SKM-1 treated with dmso at 0.1 percent for 144 hours (cell line): ENCODE data around the gene SH2D6.
"Not testable (repeated sequence)": the region's sequence is repeated elsewhere in the genome, so short reads cannot be mapped to it uniquely, and the experiment has no call there.

Experiments used
- DNase-seq: peaks from one replicate; lab custom pipeline; 2025; ENCODE audit not compliant: unreplicated experiment; lab: John Stamatoyannopoulos, UW

The SH2D6 gene

DNA sequence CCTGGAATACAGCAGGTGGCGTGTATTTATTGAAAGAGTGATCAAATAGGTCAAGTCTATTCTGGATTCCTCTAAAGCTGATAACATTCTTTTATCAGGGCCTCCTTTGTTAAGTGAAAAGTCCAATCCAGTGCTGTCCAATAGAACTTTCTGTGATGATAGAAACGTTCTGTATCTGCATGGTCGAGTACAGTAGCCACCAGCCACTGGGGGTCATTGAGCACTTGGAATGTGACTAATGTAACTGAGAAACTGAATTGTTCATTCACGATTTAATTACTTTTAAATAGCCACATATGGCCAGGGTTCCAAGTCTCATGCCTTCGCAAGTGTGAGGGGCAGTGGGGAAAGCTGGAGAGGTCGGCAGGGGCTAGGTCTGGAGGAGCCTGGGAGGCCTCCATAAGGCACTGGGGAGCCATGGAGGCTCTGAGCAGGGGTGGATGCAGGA is 20.5 kb downstream of the SH2D6 start:
- DNase-seq, result no peak

DNA sequence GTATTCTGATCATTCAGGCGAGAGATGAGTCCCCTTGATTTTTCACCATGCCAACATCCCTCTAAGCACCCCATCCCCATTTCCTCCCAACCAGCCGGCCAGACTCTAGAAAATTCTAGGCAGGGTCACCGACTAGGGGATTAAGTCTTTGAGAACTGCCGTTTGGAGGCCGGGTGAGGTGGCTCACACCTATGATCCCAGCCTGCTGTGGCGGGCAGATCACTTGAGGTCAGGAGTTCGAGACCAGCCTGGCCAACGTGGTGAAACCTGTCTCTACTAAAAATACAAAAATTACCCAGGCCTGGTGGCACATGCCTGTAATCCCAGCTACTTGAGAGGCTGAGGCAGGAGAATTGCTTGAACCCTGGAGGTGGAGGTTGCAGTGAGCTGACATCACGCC is 21.1 kb downstream of the SH2D6 start:
- DNase-seq, result not testable (repeated sequence)

DNA sequence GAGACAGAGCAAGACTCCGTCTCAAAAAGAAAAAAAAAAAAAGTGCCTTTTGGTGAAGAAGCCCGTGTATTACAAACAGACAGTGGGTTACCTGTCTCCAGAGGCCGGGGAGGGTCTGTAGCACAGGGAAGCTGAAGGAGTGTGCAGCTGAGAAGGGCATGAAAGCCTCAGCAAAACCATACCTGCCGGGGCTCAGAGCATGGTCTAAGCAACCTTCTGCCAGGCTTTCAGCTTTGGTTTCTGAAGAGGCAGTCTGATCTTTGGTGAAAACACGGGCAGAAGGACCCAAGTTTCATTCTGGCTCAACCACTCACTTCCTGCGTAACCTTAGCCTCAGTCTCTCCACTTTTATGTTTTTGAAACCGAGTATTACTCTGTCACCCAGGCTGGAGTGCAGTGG is 21.5 kb downstream of the SH2D6 start:
- DNase-seq, result no peak

DNA sequence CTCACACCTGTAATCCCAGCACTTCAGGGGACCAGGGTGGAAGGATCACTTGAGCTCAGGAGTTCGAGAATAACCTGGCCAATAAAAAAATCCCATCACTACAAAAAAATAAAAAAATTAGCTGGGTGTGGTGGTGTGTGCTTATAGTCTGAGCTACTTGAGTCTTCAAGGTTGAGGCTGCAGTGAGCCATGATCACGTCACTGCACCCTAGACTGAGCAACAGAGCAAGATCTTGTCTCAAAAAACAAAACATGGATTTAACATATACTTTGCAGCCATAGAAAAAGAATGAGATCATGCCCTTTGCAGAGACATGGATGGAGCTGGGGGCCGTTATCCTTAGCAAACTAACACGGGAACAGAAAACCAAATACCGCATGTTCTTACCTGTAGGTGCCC is 22.2 kb downstream of the SH2D6 start:
- no peak for DNase-seq

DNA sequence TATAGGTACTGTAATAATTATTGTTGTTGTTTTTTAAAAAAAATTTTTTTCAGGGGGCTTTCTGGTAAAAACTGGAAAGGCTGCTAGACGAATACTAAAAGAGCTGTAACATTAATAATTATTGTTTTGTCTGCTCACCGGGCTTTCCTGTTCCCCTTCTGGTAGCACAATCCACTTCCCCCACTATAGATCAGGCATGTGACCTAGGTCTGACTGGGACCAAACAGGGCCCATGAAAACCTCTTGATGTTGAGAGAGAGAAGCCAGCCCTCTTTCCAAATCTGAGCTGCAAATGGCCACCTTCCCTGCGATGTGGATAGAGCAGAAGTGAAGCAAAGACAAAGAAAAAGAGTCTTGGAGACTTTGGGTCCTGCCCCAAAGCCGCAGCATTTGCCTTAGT is 23.4 kb downstream of the SH2D6 start:
- DNase-seq, result no peak

DNA sequence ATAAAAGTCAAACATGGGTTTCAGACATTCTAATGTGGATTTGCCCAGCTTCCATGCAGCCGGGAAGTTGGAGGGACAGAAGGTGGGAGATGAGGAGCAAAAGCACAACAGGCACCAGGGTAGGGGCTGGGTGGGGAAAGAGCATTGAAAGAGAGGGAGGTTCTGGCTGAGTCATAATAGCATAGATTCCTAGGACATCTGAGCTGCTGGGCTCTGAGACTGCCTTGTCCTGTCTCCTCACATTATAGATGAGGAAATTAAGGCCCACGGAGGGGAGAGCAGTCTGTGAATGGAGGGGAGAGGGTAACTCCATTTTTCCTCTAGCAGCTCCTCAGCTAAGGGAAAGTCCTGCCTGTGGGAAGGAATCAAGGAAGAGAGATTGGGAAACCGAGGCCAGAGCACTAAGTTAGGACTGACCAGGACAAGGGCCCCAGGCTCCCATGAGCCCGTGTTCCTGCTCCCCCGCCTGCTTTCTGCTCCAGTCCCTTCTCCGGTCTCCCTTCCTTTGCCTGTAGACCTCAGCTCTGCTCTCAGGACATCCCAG is 26.2 kb downstream of the SH2D6 start:
- DNase-seq, result no peak

DNA sequence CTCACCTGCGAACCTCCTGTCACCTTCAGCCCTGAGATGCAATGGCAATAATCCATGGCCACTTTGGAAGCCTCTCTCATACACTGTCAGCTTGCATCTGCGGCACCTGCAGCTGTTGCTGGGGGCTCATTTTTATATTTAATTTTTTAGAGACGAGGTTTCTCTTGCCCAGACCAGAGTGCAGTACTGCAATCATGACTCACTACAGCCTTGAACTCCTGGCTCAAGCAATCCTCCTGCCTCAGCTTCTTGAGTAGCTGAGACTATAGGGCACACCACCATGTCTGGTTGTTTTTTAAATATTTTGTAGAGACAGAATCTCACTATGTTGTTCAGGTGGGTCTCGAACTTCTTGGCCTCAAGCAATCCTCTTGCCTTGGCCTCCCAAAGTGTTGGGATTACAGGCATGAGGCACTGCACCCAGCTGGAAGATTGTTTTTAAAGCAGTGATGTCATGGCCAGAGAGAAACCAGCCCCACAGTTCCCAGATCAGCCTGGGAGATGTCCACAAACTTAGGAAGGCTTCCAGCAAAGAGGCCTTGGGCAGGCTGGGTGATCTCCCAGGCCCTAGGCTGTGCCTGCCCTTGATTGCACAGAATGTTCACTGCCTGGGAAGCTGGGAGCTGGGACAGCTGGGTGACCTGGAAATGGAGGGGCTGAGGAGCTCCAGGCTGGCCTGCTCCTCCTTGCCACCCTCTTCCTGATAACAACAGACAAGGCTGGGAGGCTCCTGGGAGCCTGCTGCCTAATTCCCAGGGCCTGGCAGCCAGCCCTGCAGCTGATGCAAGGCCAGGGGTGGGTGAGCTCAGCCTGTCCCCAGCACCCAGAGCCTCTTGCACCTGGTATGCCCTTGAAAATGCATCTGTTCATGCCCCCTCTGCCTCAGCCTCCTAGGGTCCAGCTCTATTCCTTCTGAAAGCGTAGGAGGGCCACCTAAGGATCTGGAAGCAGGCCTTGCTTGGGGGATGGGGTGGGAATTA is 27.1 kb downstream of the SH2D6 start:
- no peak for DNase-seq

DNA sequence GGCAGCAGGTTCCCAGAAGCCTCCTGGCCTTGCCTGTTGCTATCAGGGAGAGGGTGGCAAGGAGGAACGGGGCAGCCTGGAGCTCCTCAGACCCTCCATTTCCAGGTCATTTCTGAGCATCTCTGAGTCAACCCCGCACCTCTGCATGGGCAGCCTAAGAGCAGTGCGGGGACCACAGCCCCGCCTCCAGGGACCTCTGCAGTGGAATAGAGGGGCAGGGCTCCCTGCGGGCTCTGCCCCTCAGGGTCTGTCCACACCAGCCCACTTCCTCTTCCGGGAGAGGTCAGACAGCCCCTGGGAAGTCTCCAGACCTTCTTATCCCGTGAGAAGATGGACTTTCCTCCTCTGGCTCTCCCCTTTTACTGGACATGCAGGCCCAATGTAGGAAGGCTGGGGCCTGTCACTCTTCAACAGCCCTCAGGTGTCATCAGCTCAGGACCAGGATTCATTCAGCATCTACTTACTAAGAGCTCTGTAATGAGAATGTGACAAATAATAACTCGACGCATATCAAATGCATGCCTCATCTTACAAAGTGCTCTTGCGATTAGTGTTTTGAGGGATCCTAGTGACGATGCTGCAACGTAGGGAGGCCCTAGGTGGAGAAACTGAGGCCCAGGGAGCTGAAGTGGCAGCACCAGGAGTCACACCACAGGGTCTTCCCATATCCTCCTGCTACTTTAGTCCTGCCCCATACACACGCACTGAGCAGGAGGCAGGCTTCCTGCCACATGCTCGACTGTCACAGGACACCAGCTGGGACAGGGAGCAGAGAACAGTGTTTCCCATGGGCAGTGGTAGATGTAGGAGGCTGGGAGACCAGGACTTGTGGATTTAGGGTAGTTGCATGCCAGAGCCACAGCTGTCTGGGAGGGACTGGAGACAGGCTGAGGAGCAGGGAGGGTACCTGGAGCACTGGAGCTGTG is 28.0 kb downstream of the SH2D6 start:
- no peak for DNase-seq

DNA sequence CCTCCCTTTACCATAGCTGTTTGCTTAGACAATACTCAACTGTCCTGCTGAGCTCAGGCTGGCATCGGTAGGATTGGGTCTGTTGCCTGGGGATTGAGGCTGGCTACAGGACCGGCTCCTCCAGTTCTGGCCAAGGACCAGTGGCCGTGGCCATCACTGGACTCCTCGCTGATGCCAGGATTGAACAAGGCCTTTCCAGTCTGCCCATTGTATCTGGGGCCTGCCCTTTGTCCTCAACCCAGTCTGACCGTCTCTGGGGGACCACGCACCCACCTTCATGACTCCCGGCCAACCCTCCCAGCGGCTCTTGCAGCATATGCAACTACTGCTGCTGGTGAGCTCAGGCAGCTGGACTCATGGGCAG is 28.7 kb downstream of the SH2D6 start:
- no peak for DNase-seq

DNA sequence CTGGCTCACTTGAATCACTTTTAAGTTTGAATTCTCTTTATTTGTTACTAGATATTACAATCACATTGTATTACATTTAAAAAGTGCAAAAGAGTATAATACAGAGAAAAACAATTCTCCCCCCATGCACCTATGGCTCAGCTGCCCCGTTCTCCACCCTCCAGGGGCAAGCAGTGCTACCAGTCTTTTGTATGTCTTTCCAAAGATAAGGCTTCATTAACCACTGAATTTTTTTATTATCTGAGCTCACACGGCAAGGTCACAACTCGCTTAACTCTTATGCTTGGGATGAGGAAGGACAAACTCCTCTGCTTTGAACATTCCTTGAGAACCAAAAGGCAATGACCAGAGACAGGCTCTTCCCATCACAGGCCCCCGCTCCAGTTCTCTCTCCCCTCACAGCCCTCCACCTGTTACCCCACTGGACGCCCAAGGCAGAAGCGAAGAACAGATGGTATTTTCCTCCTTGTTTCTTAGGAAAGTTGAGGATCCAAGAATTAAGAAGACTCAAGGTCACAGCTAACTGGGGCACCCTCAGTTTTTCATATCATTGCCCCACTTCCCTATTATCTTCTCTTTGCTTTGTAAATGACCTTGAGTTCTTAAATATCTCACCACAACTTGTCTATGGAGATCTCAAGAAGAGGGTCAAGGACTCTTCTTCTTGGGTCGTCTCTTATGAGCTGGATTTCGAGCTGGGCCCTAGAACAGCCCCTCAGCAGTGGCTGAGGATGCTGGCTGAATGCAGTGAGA is 30.1 kb downstream of the SH2D6 start:
- no peak for DNase-seq

DNA sequence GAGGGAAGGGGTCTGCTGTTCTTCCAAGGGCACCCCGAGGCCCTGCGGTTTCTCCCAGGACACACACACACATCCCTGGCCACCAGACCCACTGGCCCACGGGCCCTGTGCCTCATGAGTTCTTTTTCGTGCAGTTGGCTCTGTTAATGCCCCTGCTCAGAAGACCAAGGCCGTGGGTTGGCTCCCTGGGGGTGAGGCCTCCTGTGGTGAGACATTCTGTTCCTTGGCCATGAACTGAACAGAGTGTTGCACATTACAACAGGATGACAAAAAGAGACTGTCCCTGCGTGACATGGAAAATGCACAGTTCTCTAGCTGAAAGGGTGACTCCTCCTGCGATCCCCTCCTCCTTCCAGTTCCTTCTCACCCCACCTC is 30.7 kb downstream of the SH2D6 start:
- no peak for DNase-seq

DNA sequence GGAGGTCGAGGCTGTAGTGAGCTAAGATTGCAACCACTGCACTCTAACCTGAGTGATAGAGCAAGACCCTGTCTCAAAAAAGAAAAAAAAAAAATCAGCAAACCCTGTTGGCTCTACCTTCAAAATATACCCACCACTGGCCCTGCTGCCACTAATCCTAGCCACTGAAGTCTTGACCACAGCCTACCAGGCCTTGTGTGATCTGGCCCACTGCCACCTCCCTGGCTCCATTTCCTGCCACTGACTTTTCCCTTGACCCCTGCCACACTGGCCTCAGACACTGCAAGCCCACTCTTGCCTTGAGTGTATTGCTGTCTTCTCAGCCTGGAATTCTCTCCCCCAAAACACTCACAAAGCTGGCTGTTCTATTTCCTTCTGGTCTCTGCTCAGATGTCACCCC is 33.7 kb downstream of the SH2D6 start:
- DNase-seq, result no peak

DNA sequence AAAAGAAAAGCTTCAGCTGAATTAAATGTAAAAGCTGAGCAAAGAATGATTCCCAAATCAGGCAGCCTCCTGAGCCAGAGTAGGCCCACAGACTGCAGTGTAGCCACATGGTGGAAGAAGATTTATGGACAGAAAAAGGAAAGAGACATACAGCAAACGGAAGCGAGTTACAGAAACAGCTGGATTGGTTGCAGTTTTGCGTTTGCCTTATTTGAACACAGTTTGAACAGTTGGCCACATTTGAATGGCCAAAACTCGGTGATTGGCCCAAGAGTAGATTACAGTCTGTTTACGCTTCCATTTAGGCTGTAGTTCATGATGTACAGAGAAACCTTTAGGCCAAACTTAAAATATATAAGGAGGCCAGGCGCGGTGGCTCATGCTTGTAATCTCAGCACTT is 35.1 kb downstream of the SH2D6 start:
- DNase-seq, result no peak

DNA sequence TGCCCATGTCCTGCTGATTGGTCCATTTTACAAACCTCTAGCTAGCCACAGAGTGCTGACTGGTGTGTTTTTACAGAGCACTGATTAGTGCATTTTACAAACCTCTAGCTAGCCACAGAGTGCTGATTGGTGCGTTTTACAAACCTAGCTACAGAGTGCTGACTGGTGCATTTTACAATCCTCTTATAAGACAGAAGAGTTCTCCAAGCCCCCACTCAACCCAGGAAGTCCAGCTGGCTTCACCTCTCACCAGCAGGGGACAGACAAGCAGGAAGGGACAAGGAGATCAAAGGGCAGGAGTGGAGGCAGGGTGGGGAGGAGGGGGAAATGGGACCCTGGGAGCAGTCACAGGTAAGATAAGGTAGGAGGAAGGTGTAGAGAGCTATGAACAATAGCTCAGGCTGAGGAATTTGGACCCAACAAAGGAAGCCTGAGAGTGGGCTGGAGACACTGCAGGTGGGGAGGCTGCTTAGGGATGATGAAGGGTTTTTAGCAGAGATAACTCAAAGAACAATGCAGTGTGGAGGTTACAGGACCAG is 37.1 kb downstream of the SH2D6 start:
- no peak for DNase-seq

DNA sequence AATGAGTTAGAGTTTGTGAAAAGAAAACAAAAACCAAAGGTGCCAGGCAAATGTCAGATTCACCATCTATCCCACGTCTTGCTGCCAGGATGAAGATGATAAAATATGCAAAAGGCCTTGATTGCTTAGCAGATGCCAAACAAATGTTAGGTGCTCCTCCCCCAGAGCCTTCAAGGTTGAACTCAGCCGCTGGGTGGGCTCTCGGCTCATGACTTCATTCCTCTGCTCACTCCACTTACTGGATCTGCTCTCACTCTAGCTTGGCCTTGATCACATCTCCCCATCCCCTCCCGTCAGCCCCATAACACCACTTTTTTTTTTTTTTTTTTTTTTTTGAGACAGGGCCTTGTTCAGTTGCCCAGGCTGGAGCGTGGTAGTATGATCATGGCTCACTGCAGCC is 38.5 kb downstream of the SH2D6 start:
- DNase-seq, result no peak

DNA sequence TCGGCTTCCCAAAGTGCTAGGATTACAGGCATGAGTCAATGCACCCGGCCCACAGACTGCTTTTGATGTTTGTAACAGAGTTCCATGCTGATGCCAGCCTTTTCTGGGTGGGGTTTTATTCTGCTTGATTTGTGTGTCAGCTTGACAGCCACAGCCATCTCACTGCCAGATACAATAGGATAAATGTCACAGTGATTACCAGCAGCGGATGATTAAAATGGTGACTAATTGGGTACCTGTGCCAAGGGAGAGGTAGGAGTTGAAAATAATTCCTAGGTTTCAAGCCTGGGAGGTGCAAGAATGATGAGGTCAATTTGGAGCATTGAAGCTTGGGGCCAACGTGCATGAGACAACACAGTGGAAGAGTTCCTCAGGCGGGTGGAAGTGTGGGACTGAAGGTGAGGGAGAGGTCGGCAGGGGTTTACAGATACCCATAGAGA is 39.4 kb downstream of the SH2D6 start:
- DNase-seq, result no peak

DNA sequence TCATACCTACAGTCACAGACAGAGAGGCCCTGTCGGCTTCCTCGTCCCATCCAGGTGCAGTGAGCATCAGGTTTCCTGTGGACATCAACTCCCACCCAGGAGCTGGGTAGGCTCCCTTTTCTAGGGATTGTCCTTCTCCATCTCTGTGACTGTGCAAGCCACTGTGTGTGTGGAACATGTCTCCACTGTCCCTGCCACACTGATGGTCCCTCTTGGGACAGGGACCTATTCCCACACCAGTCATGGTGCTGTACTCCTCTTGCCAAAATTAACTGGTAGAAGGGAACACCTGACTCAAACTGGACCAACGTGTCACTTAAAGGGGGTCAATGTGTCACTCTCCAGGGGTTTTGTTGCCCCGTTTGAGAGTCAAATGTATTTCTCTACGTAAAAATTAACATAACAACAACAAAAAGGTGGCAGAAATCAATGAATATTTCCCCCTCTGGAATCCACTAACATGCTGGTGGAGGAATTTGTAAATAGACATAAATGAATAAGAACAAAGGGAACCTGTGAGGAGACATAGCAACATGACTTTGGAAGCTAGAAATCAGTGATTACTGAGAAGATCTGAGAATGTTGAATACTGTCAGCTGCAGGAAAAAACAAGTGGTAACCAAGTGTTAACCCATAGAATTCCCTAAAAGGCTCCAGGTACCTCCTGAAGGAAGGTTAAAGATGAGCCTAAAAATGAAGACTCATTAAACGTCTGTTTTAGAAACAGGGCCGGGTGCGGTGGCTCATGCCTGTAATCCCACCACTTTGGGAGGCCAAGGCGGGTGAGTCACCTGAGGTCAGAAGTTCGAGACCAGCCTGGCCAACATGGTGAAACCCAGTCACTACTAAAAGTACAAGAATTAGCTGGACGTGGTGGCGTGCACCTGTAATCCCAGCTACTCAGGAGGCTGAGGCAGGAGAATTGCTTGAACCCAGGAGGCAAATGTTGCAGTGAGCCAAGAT is 40.4 kb downstream of the SH2D6 start:
- no peak for DNase-seq

DNA sequence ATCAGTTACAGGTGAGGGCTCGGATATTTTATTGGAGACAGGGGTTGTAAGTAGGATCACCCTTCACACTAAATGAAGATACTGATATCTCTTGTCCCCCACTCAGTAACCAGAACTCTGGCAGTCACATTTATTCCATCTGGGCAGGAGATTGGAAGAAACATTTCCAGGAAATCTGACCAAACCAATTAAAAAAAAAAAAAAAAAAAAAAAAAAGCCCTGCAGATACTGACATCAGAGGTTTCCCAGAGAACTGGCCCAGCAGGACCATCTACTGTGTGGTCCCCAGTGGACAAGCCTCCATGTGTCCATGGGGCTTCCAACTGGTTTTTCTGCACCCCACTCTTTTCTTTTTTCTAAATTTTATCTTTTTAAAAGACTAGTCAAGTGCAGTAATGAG is 41.3 kb downstream of the SH2D6 start:
- no peak for DNase-seq

DNA sequence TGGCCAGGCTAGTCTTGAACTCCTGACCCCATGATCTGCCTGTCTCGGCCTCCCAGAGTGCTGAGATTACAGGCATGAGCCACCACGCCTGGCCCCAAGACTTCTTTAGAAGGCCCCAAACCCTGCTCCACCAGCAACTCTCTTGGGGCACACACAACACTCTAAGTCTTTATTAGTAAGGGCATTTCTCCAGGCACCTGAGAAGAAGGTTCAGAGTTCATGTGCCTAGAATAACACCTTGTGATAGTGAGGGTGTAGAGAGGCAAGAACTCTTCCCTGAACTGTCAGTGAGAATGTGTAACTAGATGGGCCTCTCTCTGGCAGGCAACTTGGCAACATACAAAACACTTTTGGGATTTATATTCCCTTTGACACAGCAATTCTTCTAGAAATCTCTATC is 43.8 kb downstream of the SH2D6 start:
- DNase-seq, result no peak
